Superior temporal gyrus (tissue), 1 donor: Measurements from ENCODE around the gene TRDN.
"Not testable (repeated sequence)": the region's sequence is repeated elsewhere in the genome, so short reads cannot be mapped to it uniquely, and the experiment has no call there.

Experiments
- DNase-seq: peaks from one replicate; pipeline ENCODE4 v3.0.0-alpha.2; 2016; ENCODE audit errors: extremely low spot score

Gene TRDN

DNA sequence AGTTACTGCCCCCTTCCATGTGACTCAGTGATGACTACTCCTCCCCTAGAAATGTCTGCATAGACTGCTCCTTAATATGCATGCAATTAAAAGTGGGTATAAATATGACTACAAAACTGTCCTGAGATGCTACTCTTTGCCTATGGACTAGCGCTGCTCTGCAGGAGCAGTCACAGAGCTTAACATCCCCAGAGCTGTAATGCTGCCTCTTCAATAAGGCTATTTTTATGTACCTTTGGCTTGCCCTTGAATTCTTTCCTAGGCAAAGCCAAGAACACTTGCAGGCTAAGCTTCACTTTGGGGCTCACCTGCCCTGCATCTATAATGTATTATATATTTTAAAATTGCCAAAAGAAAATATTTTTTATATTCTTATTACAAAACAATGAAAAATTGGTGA is 341.6 kb downstream of the TRDN start:
- no peak for DNase-seq

DNA sequence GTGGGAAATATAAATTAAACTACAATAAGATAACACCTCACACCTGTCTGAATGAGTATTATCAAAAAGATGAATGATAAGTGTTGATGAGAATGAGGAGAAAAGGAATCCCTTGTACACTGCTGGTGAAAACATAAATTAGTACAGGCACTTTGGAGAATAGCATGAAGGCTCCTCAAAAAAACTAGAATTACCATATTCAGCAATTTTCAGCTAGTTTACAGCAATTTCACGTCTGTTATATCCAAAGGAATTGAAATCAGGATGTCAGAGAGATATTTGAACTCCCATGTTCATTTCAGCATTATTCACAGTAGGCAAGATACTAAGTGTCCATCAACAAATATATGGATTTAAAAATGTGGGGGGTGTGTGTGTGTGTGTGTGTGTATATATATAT is 348.1 kb downstream of the TRDN start:
- no peak for DNase-seq

DNA sequence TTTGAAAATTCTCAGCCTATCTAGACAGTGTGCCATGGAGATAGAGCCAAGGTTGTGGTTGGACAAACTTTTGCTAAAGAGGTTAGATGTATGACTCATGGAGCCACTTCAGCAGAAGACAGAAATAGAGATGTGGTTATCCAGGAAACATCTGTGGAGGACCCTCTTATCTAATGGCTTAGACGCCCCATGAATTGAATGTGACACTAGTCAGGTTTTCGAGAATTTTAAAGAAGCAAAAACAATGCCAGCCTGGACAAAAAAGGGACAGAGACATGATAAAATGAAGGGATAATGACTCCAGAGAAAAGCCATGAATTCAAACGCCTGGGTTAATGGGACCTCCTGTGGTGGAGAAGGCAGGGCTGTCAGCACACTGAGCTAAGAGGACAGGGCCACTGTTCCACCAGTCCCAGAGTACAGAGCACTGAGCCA is 360.2 kb downstream of the TRDN start:
- no peak for DNase-seq

DNA sequence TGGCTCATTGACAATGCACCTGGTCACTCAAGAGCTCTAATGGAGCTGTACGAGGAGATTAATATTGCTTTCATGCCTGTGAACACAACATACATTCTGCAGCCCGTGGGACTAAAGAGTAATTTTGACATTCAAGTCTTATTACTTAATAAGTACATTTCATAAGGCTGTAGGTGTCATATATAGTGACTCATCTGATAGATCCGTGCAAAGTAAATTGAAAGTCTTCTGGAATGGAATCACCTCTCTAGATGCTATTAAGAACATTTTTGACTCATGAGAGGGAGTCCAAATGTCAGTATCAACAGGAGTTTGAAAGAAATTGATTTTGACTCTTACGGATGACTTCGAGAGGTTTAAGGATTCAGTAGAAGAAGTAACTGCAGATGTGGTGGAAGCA is 372.8 kb downstream of the TRDN start:
- DNase-seq: no peak

DNA sequence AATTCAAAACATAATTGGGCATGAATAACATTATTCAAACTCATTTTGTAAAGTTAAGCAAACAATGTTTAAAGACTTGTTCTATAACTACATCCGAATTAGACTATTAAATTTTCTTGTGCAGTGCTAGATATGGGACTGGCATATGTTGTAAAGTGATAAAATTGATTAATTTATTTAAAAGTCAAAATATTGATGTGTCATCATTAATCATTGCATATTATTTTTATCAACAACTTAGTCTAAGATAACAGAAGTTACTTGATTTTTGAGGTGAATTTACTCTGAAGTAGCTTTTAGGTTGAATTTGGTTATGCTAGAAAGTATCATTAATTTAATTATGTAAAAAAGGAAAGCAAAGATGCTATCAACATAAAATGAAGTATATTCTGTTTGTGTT is 396.1 kb downstream of the TRDN start:
- DNase-seq: no peak

DNA sequence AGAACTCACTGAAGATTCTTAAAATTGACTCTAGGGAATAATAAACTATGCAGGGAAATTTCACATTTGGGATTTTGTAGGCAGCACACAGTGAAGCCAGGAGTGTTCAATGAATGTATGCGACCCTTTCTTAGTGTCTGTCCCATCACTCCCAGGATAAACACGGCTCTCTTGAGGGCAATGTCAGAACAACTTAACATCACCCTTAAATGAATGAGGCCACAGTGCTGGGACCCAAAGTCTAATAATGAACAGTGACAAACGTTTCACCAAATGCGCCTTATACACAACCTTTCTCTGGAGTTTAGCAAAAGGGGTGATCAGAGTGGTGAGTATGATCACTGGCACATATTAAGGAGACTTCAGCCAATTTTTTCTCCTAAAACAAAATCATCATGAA is 403.4 kb downstream of the TRDN start:
- DNase-seq: no peak

DNA sequence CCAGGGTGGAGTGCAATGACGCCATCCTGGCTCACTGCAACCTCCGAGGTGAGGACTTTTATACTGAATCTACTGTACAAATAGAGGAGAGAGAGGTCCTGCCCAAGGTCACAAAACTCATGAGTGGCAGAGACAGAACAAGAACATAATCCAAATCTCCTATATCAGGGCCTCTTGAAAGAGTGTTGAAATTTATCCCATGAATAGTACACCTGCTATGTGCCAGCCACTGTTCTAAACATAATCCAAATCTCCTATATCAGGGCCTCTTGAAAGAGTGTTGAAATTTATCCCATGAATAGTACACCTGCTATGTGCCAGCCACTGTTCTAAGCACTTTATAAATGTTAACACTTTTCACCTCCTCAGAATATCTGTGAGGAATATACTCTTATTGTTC is 409.0 kb downstream of the TRDN start:
- not testable (repeated sequence) for DNase-seq

DNA sequence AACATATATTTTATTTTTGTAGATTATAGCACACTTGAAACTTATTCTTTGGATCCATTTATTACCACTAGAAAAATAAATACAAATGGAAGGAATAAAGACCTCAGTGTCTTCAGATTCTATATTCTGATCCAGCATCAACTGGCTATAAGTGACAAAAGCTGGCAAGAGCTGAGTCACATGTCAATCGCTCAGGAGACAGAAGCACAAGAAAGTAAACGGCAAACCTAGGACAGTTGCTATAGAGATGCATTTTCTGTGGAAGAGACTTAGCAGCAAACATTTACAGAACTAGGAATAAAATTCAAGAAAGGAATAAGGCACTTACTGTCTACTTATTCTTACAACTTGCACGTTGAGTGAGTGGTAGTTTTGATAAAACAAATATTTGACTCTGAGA is 410.4 kb downstream of the TRDN start:
- DNase-seq: no peak

DNA sequence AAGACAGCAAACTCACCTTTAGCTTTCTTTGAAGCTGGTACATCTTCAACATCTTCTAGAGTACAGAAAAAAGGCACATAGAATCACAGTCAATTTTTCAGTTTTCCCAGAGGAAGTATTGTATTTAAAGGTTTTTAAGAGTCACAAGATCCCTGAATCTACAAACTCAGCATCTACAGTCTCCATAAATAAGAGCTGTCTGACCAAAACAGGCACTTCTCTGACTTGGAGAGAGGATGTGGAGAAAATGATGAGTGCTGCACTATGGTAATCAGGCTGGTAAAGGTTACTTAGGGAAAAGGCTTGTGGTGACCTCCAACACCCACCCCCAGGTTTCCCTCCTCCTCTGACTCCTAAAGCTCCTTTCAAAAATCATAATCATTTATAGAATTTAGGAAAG is 412.7 kb downstream of the TRDN start:
- no peak for DNase-seq

DNA sequence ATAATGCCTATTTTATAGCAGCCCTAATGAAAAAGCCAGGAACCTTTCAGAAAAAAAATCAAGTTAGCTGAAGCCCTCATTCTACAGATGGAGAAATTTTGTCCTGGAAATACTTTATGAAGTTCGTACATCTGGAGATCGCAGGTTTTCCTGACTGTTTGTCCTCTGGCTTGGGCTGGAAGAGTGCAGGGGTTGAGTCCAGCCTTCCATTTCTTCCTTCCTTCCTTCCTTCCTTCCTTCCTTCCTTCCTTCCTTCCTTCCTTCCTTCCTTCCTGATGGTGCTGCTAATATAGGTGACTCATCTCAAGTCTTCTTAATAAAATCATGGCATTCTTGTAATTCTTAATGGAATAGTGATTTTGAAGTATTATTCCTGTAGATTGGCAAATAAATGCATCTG is 413.3 kb downstream of the TRDN start:
- DNase-seq: no peak

DNA sequence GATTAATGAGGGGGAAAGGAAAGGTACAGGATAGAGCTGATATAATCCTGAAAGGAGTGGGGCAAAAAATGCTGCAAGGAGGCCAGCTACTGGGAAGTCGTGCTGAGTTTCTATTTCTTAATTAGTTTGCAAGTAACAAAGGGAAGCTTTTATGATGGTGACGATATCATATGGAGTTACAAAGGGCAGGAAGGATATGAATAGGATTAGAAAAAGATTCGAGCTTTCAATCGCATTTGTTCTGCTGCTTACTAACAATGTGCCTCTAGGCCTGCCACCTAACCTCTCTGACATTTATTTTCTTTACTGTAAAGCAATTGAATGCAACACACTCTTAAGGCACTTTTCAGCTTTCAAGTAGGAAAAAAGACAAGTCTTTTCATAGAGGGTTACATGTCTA is 421.5 kb downstream of the TRDN start:
- no peak for DNase-seq

DNA sequence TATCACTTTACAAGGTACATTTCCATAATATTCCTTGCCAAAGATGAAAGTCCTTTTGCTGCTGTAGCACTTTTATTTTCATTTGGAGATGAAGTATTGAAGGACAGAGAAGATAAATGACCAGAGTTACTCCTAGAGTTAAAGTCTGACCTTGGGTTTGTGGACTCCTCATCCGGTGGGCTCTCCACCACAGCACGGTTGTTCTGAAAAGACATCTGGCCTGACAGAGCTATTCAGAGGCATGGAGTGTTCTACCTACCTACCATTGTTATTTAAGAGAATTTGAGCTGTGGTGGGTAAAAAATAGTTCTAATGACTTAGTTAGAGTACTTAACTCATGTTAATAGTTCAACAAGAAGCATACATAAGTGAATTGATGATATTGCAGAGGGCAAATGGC is 422.3 kb downstream of the TRDN start:
- no peak for DNase-seq

DNA sequence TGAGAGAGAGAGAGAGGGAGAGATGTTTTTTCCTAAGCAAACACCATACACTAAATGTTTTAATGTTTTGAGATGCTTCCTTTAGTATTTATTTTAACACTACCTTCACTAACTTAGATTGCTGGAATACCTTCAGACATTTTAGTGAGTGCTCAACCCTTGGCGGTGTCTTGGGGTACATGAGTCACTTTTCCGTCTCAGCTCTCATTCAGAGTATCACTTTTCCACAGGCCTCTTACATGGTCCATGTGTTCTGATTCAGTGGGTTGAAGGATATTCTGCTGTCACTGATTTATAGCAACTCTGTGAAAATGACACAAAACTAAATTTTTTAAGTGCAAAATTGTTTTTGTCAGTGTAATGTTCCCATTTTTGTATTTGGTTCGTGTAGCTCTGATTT is 422.8 kb downstream of the TRDN start:
- no peak for DNase-seq

DNA sequence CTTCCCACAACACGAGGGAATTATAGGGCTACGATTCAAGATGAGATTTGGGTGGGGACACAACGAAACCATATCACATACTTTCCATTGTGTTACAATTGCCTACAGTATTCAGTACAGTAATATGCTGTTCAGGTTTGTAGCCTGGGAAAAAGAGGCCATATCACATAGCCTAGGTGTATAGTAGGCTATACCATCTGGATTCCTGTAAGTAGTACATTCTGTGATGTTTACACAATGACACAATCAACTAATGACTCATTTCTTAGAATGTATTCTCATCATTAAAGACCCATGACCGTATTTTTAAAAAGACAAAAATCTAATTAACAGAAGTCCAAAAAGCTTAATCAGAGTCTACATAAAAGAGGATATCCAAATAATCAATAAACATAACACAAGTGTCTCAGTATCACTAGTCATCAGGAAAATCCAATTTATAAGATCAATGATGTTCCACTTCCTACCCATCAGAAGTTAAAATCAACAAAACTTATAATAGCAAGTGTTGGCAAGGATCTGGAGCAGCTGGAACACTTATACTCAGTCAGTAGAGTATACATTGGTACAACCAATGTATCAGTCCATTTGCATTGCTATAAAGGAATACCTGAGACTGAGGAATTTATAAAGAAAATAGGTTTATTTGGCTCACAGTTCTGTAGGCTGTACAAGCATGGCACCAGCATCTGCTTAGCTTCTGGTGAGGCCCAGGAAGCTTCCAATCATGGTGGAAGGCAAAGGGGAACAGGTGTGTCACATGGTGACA is 424.8 kb downstream of the TRDN start:
- no peak for DNase-seq

DNA sequence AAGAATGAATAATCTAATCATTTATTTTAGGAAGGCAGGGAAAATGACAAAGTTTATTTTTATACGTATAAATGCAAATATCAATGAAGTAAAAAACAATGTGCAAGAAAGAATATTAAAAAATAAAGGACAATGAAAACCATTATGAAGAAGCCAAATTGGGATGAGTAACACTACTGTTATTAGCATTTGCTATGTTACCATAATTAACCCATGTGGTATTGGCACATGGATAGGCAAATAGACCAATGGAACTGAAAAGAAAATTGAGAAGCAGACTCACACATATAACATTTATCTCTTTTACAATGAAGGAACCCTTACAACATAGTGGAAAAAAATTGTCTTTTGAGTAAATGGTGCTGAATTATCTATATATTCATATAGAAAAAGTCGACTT is 426.1 kb downstream of the TRDN start:
- DNase-seq: no peak

DNA sequence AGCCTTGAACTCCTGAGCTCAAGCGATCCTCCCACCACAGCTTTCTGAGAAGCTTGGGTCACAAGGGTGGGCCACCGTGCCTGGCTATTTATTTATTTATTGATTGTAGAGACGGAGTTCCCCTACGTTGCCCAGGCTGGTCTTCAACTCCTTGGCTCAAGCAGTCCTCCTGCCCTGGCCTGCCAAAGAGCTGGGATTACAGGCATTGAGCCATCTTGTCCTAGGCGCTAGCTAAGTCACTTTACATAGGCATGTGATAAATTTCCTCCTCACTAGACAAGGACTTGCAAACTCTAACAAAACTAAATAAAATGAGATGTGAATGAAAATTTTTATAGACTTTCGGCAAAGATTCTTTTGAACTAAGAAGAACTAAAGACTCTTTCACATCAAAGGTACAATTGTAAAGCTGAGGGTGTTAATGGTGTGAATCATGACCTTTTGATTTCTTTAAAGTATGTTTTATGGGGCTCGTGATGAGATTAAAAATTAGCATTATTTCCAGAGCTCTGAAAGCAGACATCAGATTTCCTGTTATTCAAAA is 428.7 kb downstream of the TRDN start:
- no peak for DNase-seq

DNA sequence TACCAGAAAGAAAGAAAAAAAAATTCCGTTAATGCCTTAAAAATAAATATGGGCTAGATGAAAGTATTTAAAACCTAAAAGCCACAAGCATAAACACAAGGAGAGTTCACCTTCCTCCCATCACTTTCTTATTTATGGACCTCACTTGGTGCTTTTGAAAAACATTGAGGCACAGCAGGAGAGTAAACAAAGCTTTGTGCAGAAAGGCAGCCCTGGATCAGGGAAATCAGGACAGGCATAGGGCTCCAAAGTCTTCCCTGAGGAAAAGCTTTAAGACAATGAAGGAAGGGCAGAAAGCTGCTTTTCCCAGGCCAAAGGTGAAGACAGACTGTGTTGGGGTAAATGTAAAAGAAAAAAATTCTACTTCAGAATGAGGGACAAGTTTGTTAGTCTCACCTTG is 432.8 kb downstream of the TRDN start:
- no peak for DNase-seq

DNA sequence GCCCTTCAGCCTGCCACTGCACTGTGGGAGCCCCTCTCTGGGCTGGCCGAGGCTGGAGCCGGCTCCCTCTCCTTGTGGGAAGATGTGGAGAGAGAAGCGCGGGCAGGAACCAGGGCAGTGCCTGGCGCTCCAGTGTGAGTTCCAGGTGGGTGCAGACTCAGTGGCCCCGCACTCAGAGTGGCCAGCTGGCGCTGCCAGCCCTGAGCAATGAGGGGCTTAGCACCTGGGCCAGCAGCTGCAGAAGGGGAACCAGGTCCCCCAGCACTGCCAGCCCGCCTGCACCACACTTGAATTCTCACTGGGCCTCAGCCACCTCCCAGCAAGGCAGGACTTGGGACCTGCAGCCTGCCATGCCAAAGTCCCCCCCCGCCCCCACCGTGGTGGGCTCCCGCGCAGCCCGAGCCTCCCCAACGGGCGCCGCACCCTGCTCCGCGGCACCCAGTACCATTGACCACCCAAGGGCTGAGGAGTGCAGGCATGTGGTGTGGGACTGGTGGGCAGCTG is 434.8 kb downstream of the TRDN start:
- no peak for DNase-seq

DNA sequence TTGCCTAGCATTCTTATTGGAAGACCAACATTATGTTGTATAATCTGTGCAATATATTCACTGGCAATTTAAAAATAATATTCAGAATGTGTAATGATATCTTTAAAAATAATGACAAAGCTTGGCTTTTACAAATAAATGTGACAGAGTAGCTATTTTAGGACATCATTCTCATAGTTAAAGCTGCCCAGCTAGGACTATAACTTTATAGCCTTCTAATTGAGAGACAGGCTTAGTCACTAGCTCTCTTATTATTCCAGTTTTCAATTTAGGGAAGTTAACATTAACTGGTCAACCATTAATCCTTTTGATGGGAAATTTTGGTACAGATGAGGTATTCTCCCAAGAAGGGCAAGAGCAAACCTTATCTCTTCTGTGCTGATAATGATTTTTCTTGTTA is 443.5 kb downstream of the TRDN start:
- DNase-seq: no peak

DNA sequence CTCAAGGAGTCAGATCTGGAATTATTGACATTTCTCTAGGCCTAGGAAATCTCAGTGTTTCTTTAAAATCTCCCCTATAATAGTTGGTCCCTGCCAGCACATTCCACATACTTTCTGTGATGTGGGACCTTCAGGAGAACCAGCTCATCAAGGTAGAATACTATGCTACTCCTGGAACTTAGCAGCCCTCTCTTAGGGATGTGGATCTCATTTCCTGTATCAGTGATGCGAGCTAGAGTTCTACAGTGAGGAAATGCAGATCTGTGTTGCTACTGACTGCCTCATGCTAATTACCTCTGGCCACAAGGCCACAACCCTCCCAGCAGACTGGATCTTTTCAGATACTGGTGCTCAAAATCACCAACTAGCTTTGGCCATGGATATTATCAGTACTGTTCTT is 446.9 kb downstream of the TRDN start:
- DNase-seq: no peak

DNA sequence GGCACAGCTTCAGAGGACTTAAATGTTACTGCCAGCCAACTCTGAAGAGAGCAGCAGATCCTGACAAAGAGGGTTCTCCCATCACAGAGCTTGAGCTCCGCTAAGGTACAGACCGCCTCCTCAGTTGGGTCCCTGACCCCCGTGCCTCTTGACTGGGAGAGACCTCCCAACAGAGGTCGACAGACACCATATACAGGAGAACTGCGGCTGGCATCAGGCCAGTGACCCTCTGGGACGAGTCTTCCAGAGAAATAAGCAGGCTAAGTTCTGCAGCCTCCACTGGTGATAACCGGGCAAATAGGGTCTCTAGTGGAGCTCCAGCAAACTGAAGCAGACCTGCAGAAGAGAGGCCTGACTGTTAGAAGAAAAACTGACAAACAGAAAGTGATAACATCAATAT is 453.8 kb downstream of the TRDN start:
- DNase-seq: no peak

DNA sequence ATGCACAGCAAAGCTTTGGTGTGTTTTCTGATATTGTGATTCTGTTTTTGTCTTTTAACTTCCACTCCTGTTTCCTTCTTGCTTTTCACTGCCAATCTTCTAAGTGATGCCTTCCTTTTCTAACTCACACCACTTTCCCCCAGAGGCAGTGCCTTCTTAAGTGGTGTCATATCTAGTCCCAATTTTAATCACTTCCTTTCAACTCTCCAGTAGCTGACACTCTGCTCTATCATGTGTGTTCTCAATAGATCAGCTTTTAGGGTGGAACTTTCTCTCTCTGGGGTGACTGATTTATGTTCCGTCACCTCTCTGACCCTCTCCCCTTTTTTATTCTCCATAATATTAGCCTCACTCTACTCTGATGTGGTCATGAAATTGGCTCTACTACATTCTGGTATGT is 460.0 kb downstream of the TRDN start:
- DNase-seq: no peak

DNA sequence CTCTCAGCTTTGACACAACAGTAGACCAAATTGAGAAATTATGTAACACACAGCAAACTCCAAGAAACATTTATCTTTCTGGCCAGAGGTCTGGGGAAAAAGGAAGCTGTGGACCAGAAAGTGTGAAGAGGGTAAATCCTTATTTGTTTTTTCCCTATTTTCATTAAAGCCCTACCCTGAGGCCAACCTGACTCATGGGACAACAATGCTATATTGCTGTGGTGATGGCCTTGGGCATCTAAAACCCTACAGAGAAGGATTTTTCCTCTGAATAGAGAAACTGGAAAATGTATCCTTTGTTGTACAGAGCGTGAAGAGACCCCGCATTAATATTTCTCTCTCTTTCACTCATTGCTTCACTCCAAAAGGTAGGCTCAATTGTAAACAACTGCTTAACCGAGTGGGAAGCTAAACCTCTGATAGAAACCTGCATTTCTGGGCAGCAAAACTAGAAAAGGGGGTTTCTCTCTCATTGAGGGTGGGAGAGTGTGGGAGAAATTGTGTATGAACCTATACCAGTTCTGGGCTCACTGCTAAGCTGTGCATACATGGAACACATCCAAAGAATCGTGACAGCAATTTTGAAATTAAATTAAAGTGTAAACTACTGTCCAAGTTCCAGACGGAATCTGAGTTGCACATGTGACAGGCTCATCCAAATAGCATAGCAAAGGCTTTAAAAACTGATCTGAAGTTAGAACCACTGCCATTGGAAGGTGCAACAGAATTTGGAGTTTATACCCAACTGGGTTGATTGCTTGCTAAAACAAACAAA is 465.2 kb downstream of the TRDN start:
- DNase-seq: no peak
